Glomerular endothelial cell (primary cell): ENCODE measurements around the gene BZW1. TPM values are rescaled to one million over a fixed set of nuclear protein-coding genes. Genes with fewer than 3 reads are reported as not detected.

ENCODE experiments used
- DNase-seq: peaks from one replicate; pipeline ENCODE4 v3.0.0-alpha.2; 2011; ENCODE audit warnings: low read depth, low spot score; ENCODE audit errors: extremely low read depth
- total RNA-seq: library from RNA; depleted of rRNA; stranded (reverse); fragments of >200 nt; gene quantifications from 2 replicates; pipeline ENCODE4 v1.2.3, GENCODE V29; 2015

BZW1 gene
- total RNA-seq, 1 donor from 2014 or later: 290 TPM

- no peak for DNase-seq
Observed at GRCh38 chr2:200869014-200869413, 57.3 kb downstream of the BZW1 start.

DNA sequence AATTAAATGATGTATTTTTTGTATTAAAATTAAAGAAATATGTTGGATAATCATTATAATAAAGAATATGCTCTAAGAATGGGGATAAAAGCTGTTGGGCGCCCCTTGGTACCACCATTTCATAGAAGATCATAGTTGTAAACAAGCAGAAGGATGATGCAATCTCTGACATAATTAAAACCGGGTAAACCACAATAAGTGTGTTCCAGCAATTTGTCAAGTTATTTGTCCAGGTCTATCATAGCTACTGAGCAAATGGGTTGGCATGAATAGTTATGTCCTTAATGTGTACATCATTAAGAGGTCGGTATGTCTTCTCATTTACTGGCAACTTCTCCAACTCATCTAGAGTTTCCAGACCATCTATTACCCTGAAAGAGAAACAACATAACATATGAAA lies 59.4 kb downstream of the BZW1 start:
- no peak for DNase-seq

- no peak for DNase-seq
Observed at GRCh38 chr2:200873560-200873959, 61.9 kb downstream of the BZW1 start.

Other genes starting within 250 kb of the BZW1 start
- gene AOX1, start 225.9 kb upstream of the BZW1 start, total RNA-seq: 3.8 and 6.3 TPM in 2 replicates
- 41.5 and 54.4 TPM in 2 replicates for gene CLK1, start 52.7 kb downstream of the BZW1 start, total RNA-seq
- 29.0 and 32.5 TPM in 2 replicates for gene PPIL3, start 77.2 kb downstream of the BZW1 start, total RNA-seq
- gene NIF3L1, start 77.5 kb downstream of the BZW1 start, total RNA-seq: 12.1 and 13.5 TPM in 2 replicates
- 11.1 and 13.7 TPM in 2 replicates for gene ORC2, start 151.8 kb downstream of the BZW1 start, total RNA-seq